GM18907 (cell line): Measurements from ENCODE around the gene PPP6R3.

Experiments used
- ATAC-seq: cut with Tn5 transposase; IDR thresholded peaks from one replicate; pipeline ENCODE4 v1.9.1; 2021; ENCODE audit warnings: mild to moderate bottlenecking, moderate library complexity; ENCODE audit not compliant: unreplicated experiment

Gene PPP6R3

DNA sequence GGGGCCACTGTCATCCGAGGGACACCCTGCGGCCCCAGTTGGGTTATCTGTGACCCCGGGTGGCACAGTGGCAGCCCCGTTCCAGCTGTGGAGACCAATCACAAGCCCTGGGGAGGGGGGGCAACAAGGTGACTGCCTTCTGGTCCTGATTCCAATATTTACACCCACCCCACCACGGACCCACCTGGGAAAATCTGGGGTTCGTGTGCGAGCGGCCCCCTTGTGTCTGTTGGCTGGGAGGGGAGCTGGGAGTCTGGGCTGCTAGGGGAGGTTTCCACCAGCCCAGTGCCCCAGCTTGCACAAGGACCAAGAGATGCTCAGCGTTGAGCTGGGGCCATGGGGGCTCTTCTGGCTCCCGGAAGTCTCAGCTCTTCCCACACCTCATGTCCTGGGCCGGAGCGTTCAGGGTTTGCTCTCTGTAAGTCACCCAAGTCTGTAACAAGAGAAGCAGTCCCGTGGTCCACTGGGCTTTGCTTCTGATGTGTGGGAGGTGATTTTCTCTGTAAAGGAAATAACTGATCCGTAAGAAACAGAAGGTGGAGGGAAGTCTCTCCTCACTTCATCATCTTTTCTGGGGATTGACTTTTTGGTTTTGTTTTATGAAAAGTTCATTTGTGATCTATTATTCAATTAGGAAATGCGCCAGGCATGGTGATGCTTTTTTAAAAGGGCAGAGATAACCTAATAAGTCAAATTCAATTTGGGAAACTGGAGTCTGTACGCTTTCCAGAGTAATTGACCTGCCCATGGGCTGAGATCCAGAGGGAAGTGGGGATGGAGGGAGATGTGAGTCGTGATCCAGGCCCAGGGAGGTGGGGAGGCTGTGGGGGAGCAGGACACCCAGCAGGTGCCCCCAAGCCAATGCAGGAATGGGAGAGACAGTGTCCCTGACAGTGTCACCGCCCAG is 201.4 kb downstream of the PPP6R3 start:
- ATAC-seq, result no peak

DNA sequence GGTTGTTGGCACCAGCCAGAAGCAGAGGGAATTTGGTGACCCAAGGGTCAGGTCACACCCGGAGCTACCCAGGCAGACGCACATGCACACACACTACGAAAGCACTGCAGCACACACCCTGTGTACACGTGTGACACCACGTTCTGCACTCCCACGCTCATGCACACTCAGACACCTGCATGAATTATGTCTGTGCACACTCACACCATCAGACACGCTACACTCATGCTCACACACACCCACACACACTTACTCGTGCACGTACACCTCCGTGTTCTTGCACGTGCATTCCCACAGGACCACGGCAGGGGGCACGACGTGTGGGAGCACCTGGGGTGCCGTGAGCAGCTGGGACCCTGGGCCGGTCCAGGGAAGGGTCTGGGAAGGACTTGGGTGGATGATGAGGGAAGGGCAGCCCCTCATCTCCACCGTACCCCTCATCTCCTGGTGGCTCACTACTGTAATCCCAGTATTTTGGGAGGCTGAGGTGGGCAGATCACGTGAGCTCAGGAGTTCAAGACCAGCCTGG is 203.0 kb downstream of the PPP6R3 start:
- ATAC-seq, result no peak

DNA sequence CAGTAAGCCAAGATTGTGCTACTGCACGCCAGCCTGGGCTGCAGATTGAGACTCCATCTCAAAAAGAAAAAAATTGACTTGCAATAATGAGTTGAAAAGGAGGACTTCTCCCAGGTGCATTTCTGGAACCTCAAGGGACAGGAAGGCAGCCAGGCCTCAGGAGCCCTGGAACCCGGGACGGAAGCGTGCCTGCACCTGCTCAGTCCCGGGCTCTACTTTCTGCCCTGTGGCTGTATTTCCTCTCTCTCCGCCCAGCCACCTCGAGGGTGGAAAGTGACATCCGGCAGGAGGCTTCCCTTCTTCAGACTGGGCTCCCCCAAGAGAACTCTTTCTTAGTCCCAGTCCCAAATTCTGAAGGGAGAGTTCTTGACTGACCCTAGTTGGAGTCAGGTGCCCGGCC is 203.6 kb downstream of the PPP6R3 start:
- ATAC-seq, result no peak

DNA sequence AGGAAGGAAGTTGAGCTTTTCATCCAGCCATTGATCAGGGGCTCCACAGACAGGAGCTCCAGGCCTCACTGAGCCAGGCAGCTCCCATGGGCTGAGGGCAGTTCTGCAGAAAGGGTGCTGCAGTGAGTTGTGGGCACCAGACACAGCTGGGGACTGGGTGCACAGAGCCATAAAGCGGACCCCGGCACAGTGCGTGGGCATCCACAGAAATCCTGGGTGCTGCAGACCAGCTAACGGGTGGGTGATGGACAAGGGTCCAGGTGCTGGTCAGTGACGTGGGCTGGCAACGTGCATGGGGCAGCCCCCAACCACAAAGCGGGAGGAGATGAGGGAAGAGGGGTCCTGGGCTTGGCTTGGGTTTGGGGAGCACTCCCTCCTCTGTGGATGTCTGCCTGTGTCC is 204.4 kb downstream of the PPP6R3 start:
- no peak for ATAC-seq
